ENCODE data around the gene KRTAP20-4.

The KRTAP20-4 gene

GRCh38 chr21:30598802-30599201 is 21.6 kb upstream of the KRTAP20-4 start, which contains the start of gene KRTAP6-2:
TSS of gene KRTAP6-2 (minus strand) at chr21:30598902. CDS start at chr21:30598874, 28 bp downstream.
- TF ChIP-seq, protein P1, sequence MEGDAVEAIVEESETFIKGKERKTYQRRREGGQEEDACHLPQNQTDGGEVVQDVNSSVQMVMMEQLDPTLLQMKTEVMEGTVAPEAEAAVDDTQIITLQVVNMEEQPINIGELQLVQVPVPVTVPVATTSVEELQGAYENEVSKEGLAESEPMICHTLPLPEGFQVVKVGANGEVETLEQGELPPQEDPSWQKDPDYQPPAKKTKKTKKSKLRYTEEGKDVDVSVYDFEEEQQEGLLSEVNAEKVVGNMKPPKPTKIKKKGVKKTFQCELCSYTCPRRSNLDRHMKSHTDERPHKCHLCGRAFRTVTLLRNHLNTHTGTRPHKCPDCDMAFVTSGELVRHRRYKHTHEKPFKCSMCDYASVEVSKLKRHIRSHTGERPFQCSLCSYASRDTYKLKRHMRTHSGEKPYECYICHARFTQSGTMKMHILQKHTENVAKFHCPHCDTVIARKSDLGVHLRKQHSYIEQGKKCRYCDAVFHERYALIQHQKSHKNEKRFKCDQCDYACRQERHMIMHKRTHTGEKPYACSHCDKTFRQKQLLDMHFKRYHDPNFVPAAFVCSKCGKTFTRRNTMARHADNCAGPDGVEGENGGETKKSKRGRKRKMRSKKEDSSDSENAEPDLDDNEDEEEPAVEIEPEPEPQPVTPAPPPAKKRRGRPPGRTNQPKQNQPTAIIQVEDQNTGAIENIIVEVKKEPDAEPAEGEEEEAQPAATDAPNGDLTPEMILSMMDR (IDR thresholded peaks at IDR 0.05; ENCODE audit: extremely low read depth, insufficient read depth, missing control alignments) = no peak
- in situ Hi-C loops (cut with MboI; ENCODE audit: low pct_unique_long_range_greater_than_20kb, low sequenced_read_pairs, unreplicated experiment) = no loop called here
- DNase-seq (ENCODE audit: low spot score) = no peak

DNA sequence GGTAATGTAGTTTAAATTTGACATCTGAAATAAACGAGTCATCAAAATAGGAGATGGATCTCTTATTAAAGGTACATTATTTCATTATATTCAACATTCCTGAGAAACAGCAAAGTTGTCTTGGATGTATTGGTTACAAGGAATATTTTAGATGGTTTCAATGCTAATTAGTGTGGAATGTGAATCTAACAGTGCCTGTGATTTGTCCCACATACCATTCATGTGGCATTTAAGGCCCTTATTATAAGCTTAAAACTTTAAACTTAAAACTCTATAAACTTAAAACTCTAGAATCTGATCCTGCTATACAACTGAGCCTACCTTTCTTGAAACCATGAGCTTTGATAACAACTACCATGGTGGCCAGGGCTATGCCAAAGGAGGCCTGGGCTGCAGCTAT is 19.6 kb upstream of the KRTAP20-4 start, which contains the start of gene KRTAP22-1:
KRTAP22-1 (plus strand) TSS at position 301 of the 400 bp plus-strand sequence.
- TF ChIP-seq, protein P1 (IDR thresholded peaks at IDR 0.05; ENCODE audit: extremely low read depth, insufficient read depth, missing control alignments) = no peak
- DNase-seq (ENCODE audit: low spot score) = no peak
- in situ Hi-C loops (cut with MboI; ENCODE audit: low pct_unique_long_range_greater_than_20kb, low sequenced_read_pairs, unreplicated experiment) = loop anchor here (25.0 kb wide), 1 partner anchor 112 kb away; the partner anchor contains the start of gene KRTAP21-3

DNA sequence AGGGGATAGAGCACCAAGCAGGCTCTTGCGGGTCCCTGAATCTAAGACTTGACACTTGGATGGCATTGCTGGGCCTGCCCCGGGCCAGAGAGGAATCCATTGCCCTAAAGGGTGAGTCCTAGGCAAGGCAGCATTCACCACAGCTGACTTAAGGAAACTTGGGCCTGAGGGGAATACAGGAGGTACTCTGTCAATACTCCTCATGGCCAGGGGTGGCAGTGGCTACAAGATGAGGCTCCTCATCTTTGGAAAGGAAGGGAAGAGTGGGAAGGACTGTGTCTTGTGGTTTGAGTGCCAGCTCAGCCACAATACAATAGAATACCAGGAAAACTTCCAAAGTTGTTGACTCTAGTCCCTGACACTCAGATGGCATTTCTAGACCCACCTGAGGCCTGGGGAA is 14.5 kb upstream of the KRTAP20-4 start:
- in situ Hi-C loops (cut with MboI; ENCODE audit: low pct_unique_long_range_greater_than_20kb, low sequenced_read_pairs, unreplicated experiment) = loop anchor here (25.0 kb wide), 1 partner anchor 106 kb away; the partner anchor contains the start of gene KRTAP21-3
- no peak for DNase-seq (ENCODE audit: low spot score)
- TF ChIP-seq, protein P1 (IDR thresholded peaks at IDR 0.05; ENCODE audit: extremely low read depth, insufficient read depth, missing control alignments) = no peak

DNA sequence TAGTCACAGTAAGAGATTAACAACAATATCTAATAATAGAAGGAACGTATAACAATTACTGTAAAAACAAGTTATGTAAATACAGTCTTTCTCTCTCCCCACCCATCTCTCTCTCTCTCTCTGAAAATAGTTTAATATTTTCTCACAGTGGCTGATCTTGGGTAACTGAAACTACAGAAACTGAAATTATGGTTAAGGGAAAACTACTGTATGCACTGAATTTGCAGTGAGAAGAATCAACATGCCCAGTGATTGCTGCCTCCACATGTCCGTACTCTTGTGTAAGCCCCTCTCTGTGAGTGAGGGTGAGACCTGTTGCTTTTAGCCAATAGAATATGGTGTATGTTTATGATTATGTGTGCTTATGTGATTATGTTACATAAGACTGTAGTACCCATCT is 8.3 kb upstream of the KRTAP20-4 start:
- in situ Hi-C loops (cut with MboI; ENCODE audit: low pct_unique_long_range_greater_than_20kb, low sequenced_read_pairs, unreplicated experiment) = loop anchor here (25.0 kb wide), 1 partner anchor 100 kb away; the partner anchor contains the start of gene KRTAP21-3
- no peak for DNase-seq (ENCODE audit: low spot score)
- TF ChIP-seq, protein P1 (IDR thresholded peaks at IDR 0.05; ENCODE audit: extremely low read depth, insufficient read depth, missing control alignments) = no peak

- TF ChIP-seq, protein P1 (IDR thresholded peaks at IDR 0.05; ENCODE audit: extremely low read depth, insufficient read depth, missing control alignments) = no peak
- in situ Hi-C loops (cut with MboI; ENCODE audit: low pct_unique_long_range_greater_than_20kb, low sequenced_read_pairs, unreplicated experiment) = loop anchor here (25.0 kb wide), 1 partner anchor 98 kb away; the partner anchor contains the start of gene KRTAP21-3
These were observed 6.6 kb upstream of the KRTAP20-4 start, which contains the start of gene KRTAP6-1 for GRCh38 chr21:30613836-30614235. TSS of gene KRTAP6-1 (minus strand) at chr21:30613930. CDS start at chr21:30613904, 26 bp downstream.

GRCh38 chr21:30615199-30615598 is 5.2 kb upstream of the KRTAP20-4 start:
- in situ Hi-C loops (cut with MboI; ENCODE audit: low pct_unique_long_range_greater_than_20kb, low sequenced_read_pairs, unreplicated experiment) = loop anchor here (25.0 kb wide), 1 partner anchor 97 kb away; the partner anchor contains the start of gene KRTAP21-3
- DNase-seq (ENCODE audit: low spot score) = no peak
- TF ChIP-seq, protein P1 (IDR thresholded peaks at IDR 0.05; ENCODE audit: extremely low read depth, insufficient read depth, missing control alignments) = no peak

More at GRCh38 chr21:30613836-30614235, 6.6 kb upstream of the KRTAP20-4 start, which contains the start of gene KRTAP6-1:
- DNase-seq (ENCODE audit: low spot score) = no peak

Data from GM13977 (cell line).